Measurements from ENCODE around the gene ADIRF.

Gene ADIRF

DNA sequence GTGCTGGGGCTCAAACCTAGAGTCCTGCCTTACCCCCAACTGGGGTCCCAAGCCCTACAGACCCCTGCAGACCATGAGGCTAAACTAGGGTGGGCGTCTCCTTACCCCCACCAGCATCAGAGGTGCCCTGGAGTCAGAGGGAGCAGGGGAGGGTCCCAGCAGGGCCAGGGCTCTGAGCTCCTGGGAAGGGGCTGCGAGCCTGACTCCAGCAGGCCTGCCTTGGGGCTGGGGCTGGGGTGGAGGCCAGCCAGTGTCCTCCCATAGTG, 8.6 kb upstream of the ADIRF start:
- DNase-seq: no peak
- in situ Hi-C loops (cut with HindIII; ENCODE audit: low pct_ligation_motif_present, low sequenced_read_pairs): no loop called here
- no peaks in the 10 kb centered on the region for H3K36me3 ChIP-seq (replicated peaks)
- H3K27ac ChIP-seq: no peak overlapping the region
- no peaks in the 10 kb centered on the region for H3K27me3 ChIP-seq (replicated peaks)
- H3K4me3 ChIP-seq (ENCODE audit: low read depth, low read length): no peak overlapping the region
- no peak for TF ChIP-seq CTCF (IDR thresholded peaks at IDR 0.05; ENCODE audit: low read depth, low read length, missing control alignments)

- H3K27ac ChIP-seq: no peak overlapping the region
- peak; percentile 95 for TF ChIP-seq CTCF (IDR thresholded peaks at IDR 0.05; ENCODE audit: low read depth, low read length, missing control alignments)
- no peaks in the 10 kb centered on the region for H3K36me3 ChIP-seq (replicated peaks)
- no peak overlapping the region for H3K4me3 ChIP-seq (ENCODE audit: low read depth, low read length)
- in situ Hi-C loops (cut with HindIII; ENCODE audit: low pct_ligation_motif_present, low sequenced_read_pairs): no loop called here
- DNase-seq: peak; percentile 39
- H3K27me3 ChIP-seq (replicated peaks): no peaks in the 10 kb centered on the region
Measured at GRCh38 chr10:86960003-86960862, 8.0 kb upstream of the ADIRF start.

DNA sequence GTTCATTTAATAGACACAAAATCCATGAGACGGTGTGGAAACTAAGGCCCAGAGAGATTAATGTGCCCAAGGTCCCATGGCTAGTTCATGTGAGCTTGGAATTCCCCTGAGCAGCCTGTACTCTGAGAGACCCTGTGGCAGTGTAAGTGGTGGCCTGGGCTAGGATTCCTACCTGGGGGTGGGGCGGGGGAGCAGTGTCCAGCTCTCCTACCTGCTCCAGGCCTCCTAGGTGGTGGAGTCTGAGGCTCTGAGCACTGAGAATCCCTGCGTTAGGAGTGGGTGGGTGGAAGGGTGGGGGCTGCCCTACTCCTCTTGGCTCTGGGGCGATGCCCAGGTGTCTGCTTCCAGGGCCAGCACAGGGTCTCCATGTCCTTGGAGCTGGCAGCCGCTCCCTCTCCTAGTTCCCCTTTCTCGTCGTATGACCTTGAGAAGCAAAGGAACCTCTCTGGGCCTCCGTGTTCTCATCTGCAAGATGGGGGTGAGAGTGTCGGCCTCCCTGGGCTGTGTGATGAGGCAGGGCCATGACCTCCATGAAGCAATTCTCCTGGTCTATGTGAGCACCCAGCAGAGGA, 7.3 kb upstream of the ADIRF start:
- DNase-seq: no peak
- in situ Hi-C loops (cut with HindIII; ENCODE audit: low pct_ligation_motif_present, low sequenced_read_pairs): no loop called here
- H3K4me3 ChIP-seq (ENCODE audit: low read depth, low read length): no peak overlapping the region
- H3K27ac ChIP-seq: no peak overlapping the region
- H3K36me3 ChIP-seq (replicated peaks): no peaks in the 10 kb centered on the region
- no peaks in the 10 kb centered on the region for H3K27me3 ChIP-seq (replicated peaks)
- no peak for TF ChIP-seq CTCF (IDR thresholded peaks at IDR 0.05; ENCODE audit: low read depth, low read length, missing control alignments)

DNA sequence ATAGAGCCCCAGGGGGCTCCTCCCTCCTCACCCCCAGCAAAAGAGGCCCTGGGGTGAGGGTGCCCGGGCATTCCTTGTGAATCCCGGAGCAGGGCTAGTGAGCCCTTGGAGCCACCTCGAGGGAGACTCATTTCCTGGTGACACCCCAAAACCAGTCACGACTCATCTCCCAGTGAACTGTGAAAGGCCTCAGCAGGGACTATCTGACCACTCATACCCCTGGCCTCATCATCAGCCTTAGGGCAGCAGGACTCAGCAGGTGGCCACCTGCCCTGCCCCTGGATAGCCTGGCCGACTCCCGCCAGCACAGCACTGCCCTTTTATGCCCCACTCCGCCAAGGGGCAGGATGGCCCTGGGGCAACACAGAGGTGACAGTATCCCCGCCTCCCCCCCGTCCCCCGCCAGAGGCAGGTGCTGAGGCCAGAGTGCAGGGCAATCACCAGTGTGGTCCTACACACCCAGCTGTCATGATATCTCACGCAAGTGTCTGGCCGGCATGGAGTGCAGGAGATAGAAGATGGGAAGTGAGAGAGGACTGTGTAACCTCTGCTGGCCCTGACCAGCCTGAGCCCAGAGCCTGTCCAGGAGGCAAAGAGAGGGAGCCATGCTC, 6.7 kb upstream of the ADIRF start:
- Histone ChIP-seq H3K27ac (no peak overlapping the region), H3K4me3 (ENCODE audit: low read depth, low read length) (no peak overlapping the region), H3K36me3 (replicated peaks) (no peaks in the 10 kb centered on the region), H3K27me3 (replicated peaks) (no peaks in the 10 kb centered on the region)
- DNase-seq: no peak
- in situ Hi-C loops (cut with HindIII; ENCODE audit: low pct_ligation_motif_present, low sequenced_read_pairs): no loop called here
- no peak for TF ChIP-seq CTCF (IDR thresholded peaks at IDR 0.05; ENCODE audit: low read depth, low read length, missing control alignments)

DNA sequence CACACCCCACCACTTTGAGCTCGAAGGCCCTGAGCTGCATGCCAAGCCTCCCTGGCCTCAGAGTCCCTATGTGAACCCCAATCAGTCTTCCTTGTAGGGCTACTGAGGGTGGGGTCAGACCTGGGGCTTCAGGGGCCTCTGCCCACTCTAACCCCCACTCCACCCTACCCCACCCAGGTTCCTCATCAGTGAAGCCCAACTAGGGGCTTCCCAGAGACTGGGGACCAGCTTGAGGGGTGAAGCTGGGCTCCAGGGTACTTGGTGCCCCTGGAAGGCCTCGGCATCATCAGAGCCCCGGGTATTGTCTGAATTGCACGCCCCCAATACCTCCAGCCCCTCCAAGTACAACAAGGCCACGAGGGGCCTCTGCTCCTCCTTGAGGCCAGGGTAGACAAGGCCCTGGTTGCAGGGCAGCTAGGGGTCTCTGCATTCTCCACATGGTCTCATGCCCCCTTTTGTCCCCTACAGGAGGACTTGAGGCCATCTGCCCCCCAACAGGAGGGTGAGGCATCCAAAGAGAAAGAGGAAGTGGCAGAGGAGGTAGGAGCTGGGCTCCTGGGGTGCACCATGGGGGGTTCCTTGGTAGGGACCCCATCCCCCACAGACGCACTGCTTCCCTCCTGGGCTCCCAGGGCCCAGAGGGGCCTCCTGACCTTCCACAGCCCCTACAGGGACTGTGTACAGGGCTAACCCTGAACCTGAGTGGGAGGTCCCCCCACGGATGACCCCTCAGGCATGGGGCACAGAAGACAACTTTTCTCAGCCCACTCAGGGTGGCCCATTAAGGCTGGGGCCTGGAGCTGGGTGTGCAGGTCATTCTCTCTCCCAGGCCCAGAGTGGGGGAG, 5.9 kb upstream of the ADIRF start:
- in situ Hi-C loops (cut with HindIII; ENCODE audit: low pct_ligation_motif_present, low sequenced_read_pairs): no loop called here
- no peak for DNase-seq
- Histone ChIP-seq H3K27me3 (replicated peaks) (no peaks in the 10 kb centered on the region), H3K4me3 (ENCODE audit: low read depth, low read length) (no peak overlapping the region), H3K27ac (no peak overlapping the region), H3K36me3 (replicated peaks) (no peaks in the 10 kb centered on the region)
- no peak for TF ChIP-seq CTCF (IDR thresholded peaks at IDR 0.05; ENCODE audit: low read depth, low read length, missing control alignments)

Data from brain microvascular endothelial cell (primary cell).